Lower lobe of right lung (tissue), 2 donors: ENCODE data around the gene PNPLA2. TPM values are rescaled to one million over a fixed set of nuclear protein-coding genes. Genes with fewer than 3 reads are reported as not detected.
A peak's percentile ranks its signal among the peaks of the same experiment; 100 is the strongest.

Experiments used
- ATAC-seq, 2 donors: fragments of 200-7000 bp; cut with Tn5 transposase; one replicate each; pipeline ENCODE4 v1.9.1; 2020 to 2022; ENCODE audit warnings: mild to moderate bottlenecking in 2 of 2, moderate library complexity in 2 of 2
- DNase-seq: peaks from one replicate; pipeline ENCODE4 v3.0.0-alpha.2; 2020
- H3K27ac ChIP-seq: fragments of 200-600 bp; one replicate; pipeline ENCODE4 v1.8.0; 2022
- H3K27me3 ChIP-seq: fragments of 200-600 bp; one replicate; pipeline ENCODE4 v1.8.0; 2022; ENCODE audit warnings: low read depth
- H3K36me3 ChIP-seq: fragments of 200-600 bp; one replicate; pipeline ENCODE4 v1.8.0; 2022; ENCODE audit warnings: mild to moderate bottlenecking
- H3K4me1 ChIP-seq: fragments of 200-600 bp; one replicate; pipeline ENCODE4 v1.8.0; 2022
- H3K4me3 ChIP-seq: fragments of 200-600 bp; one replicate; pipeline ENCODE4 v1.8.0; 2022; ENCODE audit warnings: mild to moderate bottlenecking
- H3K9me3 ChIP-seq: fragments of 200-600 bp; one replicate; pipeline ENCODE4 v1.8.0; 2022
- intact Hi-C: fragments of 100-400 bp; cut with DNase I; formaldehyde crosslinking; loops from one replicate; pipeline ENCODE4 v1.11.0; 2022
- total RNA-seq: library from RNA; stranded (reverse); fragmentation: NEBNext Ultra II Directional; extraction: Animal tissue kit (Norgen Biotek cat#: 25700); gene quantifications from one replicate; pipeline ENCODE4 v1.2.1, GENCODE V29; 2021
- TF ChIP-seq, protein P1 (sequence below): fragments of 200-600 bp; IDR thresholded peaks from one replicate; pipeline ENCODE4 v1.8.0; 2022; ENCODE audit warnings: antibody characterized with exemption, mild to moderate bottlenecking
- donor health status: DM: no; HTN: yes; CAD: no; lungs with severe emphysema.

The PNPLA2 gene
- total RNA-seq, 1 donor from 2014 or later, result 137 TPM

DNA sequence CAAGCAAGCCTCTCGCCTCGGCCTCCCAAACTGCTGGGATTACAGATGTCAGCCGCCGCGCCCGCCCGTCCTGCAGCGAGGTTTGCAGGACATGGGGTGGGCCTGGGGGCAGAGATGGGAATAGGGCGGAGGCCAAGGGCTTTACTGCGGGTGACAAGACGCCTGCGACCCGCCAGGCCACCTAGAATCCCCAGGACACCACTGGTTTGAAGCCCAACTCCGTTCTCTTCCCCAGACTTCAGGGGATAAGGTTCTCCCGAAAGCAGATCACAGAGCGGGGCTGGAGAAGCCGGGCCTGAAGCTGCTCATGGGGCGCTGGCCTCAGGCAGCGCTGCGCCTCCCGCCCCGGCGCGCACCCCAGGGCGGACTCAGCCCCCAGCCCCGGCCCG, 23.3 kb downstream of the PNPLA2 start:
- H3K9me3 ChIP-seq, result no peaks in the 10 kb centered on the region
- peak overlapping the region; percentile 99 for H3K4me3 ChIP-seq
- H3K27ac ChIP-seq, result peak overlapping the region; percentile 94
- TF ChIP-seq, protein P1, sequence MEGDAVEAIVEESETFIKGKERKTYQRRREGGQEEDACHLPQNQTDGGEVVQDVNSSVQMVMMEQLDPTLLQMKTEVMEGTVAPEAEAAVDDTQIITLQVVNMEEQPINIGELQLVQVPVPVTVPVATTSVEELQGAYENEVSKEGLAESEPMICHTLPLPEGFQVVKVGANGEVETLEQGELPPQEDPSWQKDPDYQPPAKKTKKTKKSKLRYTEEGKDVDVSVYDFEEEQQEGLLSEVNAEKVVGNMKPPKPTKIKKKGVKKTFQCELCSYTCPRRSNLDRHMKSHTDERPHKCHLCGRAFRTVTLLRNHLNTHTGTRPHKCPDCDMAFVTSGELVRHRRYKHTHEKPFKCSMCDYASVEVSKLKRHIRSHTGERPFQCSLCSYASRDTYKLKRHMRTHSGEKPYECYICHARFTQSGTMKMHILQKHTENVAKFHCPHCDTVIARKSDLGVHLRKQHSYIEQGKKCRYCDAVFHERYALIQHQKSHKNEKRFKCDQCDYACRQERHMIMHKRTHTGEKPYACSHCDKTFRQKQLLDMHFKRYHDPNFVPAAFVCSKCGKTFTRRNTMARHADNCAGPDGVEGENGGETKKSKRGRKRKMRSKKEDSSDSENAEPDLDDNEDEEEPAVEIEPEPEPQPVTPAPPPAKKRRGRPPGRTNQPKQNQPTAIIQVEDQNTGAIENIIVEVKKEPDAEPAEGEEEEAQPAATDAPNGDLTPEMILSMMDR, result no peak
- no peaks in the 10 kb centered on the region for H3K27me3 ChIP-seq
- no peak for DNase-seq
- intact Hi-C loops, result no loop called here
- peaks cover 40% of the 10 kb centered on the region for H3K36me3 ChIP-seq
- peak in 1 of 2 donors; percentile 3 for ATAC-seq
- peaks cover 77% of the 10 kb centered on the region for H3K4me1 ChIP-seq

DNA sequence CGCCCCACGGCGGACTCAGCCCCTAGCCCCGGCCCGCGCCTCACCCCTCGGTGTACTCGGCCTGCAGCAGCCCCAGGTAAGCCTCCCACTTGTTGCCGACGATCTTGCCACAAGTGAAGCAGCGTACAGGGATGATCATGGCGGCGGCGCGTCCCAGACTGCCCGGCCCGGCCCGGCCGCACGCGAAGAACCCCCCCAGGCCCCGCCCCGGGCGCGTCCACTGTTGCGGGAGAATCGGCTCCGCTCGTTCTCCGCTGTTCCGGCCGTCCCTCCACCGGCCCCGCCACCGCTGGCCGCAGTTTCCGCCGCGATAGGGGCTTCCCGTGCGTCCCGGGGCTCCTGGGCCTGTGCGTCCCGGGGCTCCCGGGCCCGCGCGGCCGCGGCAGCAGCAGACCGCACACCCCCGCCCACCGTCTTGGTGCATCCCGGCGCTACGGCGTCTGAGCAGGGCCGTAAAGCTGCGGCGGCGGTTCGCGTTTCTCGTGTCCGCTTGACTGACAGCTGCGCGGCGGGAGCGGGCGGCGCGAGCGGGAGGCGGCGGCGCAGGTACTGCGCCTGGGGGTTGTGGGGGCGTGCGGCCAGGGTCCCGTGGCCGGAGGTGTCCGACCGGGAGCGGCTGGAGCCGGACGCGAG, 23.8 kb downstream of the PNPLA2 start, which contains the start of the genes POLR2L and TSPAN4:
Gene POLR2L, minus strand, starts transcription at position 160 of the 633 bp plus-strand sequence. Its CDS starts 21 bp downstream, at position 139.
Gene TSPAN4, plus strand, starts transcription at position 483 of the 633 bp plus-strand sequence. CDS start 7,453 bp downstream, outside the sequence.
- H3K27ac ChIP-seq, result peak within 1 kb of the TSS; percentile 94
- TF ChIP-seq, protein P1, result no peak
- peak within 1 kb of the TSS; percentile 99 for H3K4me3 ChIP-seq
- peaks cover 78% of the 10 kb centered on the region for H3K4me1 ChIP-seq
- H3K36me3 ChIP-seq, result peaks cover 35% of the 10 kb centered on the region
- ATAC-seq (peak; percentile 67), DNase-seq (peak; percentile 95)
- intact Hi-C loops, result no loop called here
- H3K27me3 ChIP-seq, result no peaks in the 10 kb centered on the region
- no peaks in the 10 kb centered on the region for H3K9me3 ChIP-seq

DNA sequence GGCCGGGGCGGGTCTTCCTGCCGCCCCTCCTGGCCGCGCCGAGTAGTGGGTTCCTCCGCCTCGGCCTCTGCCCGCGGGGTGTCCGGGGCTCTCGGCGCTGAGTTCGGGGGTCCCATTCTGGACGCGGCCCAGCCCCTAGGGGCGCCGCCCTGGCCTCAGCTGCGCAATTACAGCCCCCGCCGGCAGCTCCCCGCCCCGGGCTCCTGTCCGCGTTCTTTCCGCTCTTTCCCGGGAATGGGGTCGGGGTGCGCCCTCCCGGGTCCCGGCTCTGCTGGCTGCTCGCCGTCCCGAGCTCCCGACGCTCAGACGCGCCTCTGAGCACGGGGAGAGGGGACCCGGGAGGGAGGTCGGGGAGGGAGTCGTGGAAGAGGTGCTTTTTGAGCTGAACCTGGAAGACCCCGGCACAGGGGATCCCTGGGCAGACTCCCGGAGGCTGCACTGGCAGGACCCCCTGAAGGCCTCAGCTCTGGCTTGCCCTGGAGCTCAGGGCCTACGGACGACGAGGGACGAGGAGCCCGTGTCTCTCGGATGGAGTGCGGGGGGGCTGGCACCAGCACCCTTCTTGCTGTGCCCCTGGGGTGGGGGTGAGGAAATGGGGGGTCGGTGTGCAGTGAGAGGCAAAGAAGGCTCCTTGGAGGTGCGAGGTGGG, 24.5 kb downstream of the PNPLA2 start:
- peaks cover 27% of the 10 kb centered on the region for H3K36me3 ChIP-seq
- H3K4me3 ChIP-seq, result peak overlapping the region; percentile 99
- peaks cover 77% of the 10 kb centered on the region for H3K4me1 ChIP-seq
- intact Hi-C loops, result no loop called here
- peak overlapping the region; percentile 94 for H3K27ac ChIP-seq
- no peaks in the 10 kb centered on the region for H3K9me3 ChIP-seq
- no peaks in the 10 kb centered on the region for H3K27me3 ChIP-seq
- DNase-seq (no peak), ATAC-seq (no peak)
- TF ChIP-seq, protein P1, result no peak

DNA sequence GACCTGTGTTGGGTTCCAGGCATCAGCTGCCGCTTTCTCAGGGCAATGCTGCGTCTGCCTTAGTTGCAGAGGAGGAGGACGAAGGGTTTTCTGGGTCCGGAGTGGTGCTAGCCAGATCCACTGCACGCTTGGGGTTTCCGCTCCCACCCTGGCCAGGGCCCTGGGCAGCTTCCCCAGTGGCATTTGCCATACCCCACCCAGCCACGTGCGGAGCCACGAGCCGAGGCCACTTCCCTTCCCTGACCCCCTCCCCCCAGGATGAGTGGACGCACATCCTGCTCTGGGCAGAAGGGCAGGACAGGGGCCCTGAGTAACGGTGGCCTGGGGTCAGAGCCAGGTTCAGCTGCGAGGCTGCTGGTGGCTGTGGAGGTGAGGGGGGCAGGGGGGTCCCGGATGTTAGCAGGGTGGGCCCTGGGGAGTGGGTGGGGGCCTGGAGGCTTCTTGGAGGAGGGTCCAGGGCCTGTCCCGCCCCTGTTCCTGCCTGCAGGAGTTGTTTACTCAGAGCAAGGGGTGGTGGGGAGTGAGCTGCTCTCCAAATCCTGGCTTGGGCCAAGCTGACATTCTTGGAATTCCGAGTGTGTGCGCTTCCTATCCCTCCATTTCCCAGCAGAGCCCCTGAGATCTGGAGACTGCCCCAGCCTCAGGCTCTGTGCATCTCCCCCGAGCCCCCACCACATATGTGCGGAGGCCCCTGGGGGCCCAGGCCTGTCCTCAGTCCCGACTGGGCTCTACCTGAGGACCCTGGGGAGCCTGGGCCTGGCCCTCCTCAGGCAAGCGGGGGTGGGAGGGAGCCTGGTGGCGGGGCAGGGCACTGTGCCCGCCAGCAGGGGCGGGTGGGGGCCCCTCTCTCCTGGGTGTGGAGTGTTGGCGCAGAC, 25.3 kb downstream of the PNPLA2 start:
- DNase-seq (peak; percentile 96), ATAC-seq (peak; percentile 73)
- Histone ChIP-seq H3K4me1 (peaks cover 78% of the 10 kb centered on the region), H3K27me3 (no peaks in the 10 kb centered on the region), H3K27ac (peak overlapping the region; percentile 94), H3K9me3 (no peaks in the 10 kb centered on the region), H3K4me3 (peak overlapping the region; percentile 99), H3K36me3 (peaks cover 19% of the 10 kb centered on the region)
- intact Hi-C loops, result no loop called here
- TF ChIP-seq, protein P1, result no peak
